H9 (cell line): ENCODE measurements around the gene MAP6. TPM values are rescaled to one million over a fixed set of nuclear protein-coding genes. Genes with fewer than 3 reads are reported as not detected.

Experiments
- DNase-seq: peaks from one replicate; pipeline ENCODE4 v3.0.0-alpha.2; 2017
- H2AFZ ChIP-seq: one replicate; pipeline ENCODE4 v1.6.1; 2013; ENCODE audit warnings: mild to moderate bottlenecking, low read length, control low read depth, moderate library complexity
- H2AK5ac ChIP-seq: 2 replicates; pipeline ENCODE4 v1.6.1; 2013; ENCODE audit warnings: low read length, control low read depth, mixed read lengths; ENCODE audit not compliant: insufficient read length
- H2BK120ac ChIP-seq: one replicate; pipeline ENCODE4 v1.6.1; 2013; ENCODE audit warnings: low read depth, mild to moderate bottlenecking, low read length, control low read depth, inconsistent platforms; ENCODE audit not compliant: poor library complexity, severe bottlenecking
- H2BK12ac ChIP-seq: 2 replicates; pipeline ENCODE4 v1.6.1; 2013; ENCODE audit warnings: low read length, control low read depth, mixed read lengths, low read depth; ENCODE audit not compliant: insufficient read length
- H2BK15ac ChIP-seq: 2 replicates; pipeline ENCODE4 v1.6.1; 2013; ENCODE audit warnings: low read depth, low read length, control low read depth
- H2BK20ac ChIP-seq: one replicate; pipeline ENCODE4 v1.6.1; 2013; ENCODE audit warnings: low read depth, mild to moderate bottlenecking, low read length, control low read depth, inconsistent platforms; ENCODE audit not compliant: poor library complexity, severe bottlenecking
- H2BK5ac ChIP-seq: 2 replicates; pipeline ENCODE4 v1.6.1; 2013; ENCODE audit warnings: low read length, control low read depth, mixed read lengths; ENCODE audit not compliant: insufficient read length
- H3K14ac ChIP-seq: 2 replicates; pipeline ENCODE4 v1.6.1; 2013; ENCODE audit warnings: low read length, control low read depth; ENCODE audit not compliant: insufficient read depth
- H3K18ac ChIP-seq: 2 replicates; pipeline ENCODE4 v1.6.1; 2013; ENCODE audit warnings: low read depth, mild to moderate bottlenecking, mixed read lengths, low read length, control low read depth; ENCODE audit not compliant: insufficient read length
- H3K23ac ChIP-seq: 2 replicates; pipeline ENCODE4 v1.6.1; 2013; ENCODE audit warnings: low read length, control low read depth, mixed read lengths, low read depth; ENCODE audit not compliant: insufficient read length
- H3K23me2 ChIP-seq: 2 replicates; pipeline ENCODE4 v1.6.1; 2013; ENCODE audit warnings: low read depth, mild to moderate bottlenecking, mixed read lengths, low read length, control low read depth; ENCODE audit not compliant: insufficient read length, poor library complexity, severe bottlenecking
- H3K27ac ChIP-seq: 2 replicates; pipeline ENCODE4 v1.5.1; 2013; ENCODE audit warnings: low read length, control low read depth, mixed read lengths, low read depth; ENCODE audit not compliant: insufficient read length
- H3K27me3 ChIP-seq: 2 replicates; pipeline ENCODE4 v1.6.1; 2013; ENCODE audit warnings: low read length, control low read depth, inconsistent platforms; ENCODE audit not compliant: insufficient read depth
- H3K4ac ChIP-seq: 2 replicates; pipeline ENCODE4 v1.6.1; 2013; ENCODE audit warnings: low read depth, mild to moderate bottlenecking, control low read depth, inconsistent platforms, low read length, moderate library complexity
- H3K4me1 ChIP-seq: 2 replicates; pipeline ENCODE4 v1.6.1; 2013; ENCODE audit warnings: low read length, control low read depth, inconsistent platforms; ENCODE audit not compliant: insufficient read depth
- H3K4me2 ChIP-seq: 2 replicates; pipeline ENCODE4 v1.6.1; 2013; ENCODE audit warnings: low read length, control low read depth, mixed read lengths; ENCODE audit not compliant: insufficient read length, insufficient read depth
- H3K56ac ChIP-seq: 2 replicates; pipeline ENCODE4 v1.6.1; 2013; ENCODE audit warnings: low read depth, mild to moderate bottlenecking, mixed read lengths, low read length, control low read depth; ENCODE audit not compliant: insufficient read length
- H3K79me1 ChIP-seq: 2 replicates; pipeline ENCODE4 v1.6.1; 2013; ENCODE audit warnings: low read depth, mild to moderate bottlenecking, moderate library complexity, low read length, control low read depth, inconsistent platforms; ENCODE audit not compliant: insufficient read depth, poor library complexity, severe bottlenecking
- H3K79me2 ChIP-seq: 2 replicates; pipeline ENCODE4 v1.6.1; 2013; ENCODE audit warnings: low read length, control low read depth, inconsistent platforms; ENCODE audit not compliant: insufficient read depth
- H3K9ac ChIP-seq: 2 replicates; pipeline ENCODE4 v1.6.1; 2013; ENCODE audit warnings: low read length, control low read depth, mixed read lengths; ENCODE audit not compliant: insufficient read length; ENCODE audit errors: extremely low read depth
- H3K9me3 ChIP-seq: one replicate; pipeline ENCODE4 v1.6.1; 2013; ENCODE audit warnings: low read depth, low read length, inconsistent platforms; ENCODE audit not compliant: control insufficient read depth
- H3T11ph ChIP-seq: one replicate; pipeline ENCODE4 v1.6.1; 2013; ENCODE audit warnings: mild to moderate bottlenecking, low read length, control low read depth, inconsistent platforms
- H4K20me1 ChIP-seq: one replicate; pipeline ENCODE4 v1.6.1; 2013; ENCODE audit not compliant: control insufficient read depth, insufficient read length, insufficient read depth
- H4K5ac ChIP-seq: 2 replicates; pipeline ENCODE4 v1.6.1; 2013; ENCODE audit warnings: low read depth, mild to moderate bottlenecking, mixed read lengths, low read length, control low read depth; ENCODE audit not compliant: insufficient read length
- H4K8ac ChIP-seq: replicated peaks from 2 replicates; pipeline ENCODE4 v1.6.1; 2013; ENCODE audit warnings: low read length, control low read depth, mixed read lengths, low read depth; ENCODE audit not compliant: insufficient read length
- H4K91ac ChIP-seq: 2 replicates; pipeline ENCODE4 v1.6.1; 2013; ENCODE audit warnings: low read depth, mild to moderate bottlenecking, moderate library complexity, mixed read lengths, low read length, control low read depth; ENCODE audit not compliant: insufficient read length
- H3K27ac Mint-ChIP-seq, 3 experiments: 2 replicates in 2 of 3; 3 replicates in 1 of 3; pipeline ENCODE4 v1.8.0; 2020 to 2021; ENCODE audit warnings: mixed read lengths in 3 of 3, mild to moderate bottlenecking in 1 of 3, moderate library complexity in 1 of 3
- H3K27me3 Mint-ChIP-seq: 2 replicates; pipeline ENCODE4 v1.8.0; 2021; ENCODE audit warnings: low read depth, mild to moderate bottlenecking, moderate library complexity, mixed read lengths
- H3K36me3 Mint-ChIP-seq, 3 experiments: 2 replicates in 2 of 3; 3 replicates in 1 of 3; pipeline ENCODE4 v1.8.0; 2020 to 2021; ENCODE audit warnings: low read depth in 3 of 3, mixed read lengths in 3 of 3; ENCODE audit not compliant: insufficient read depth in 1 of 3
- H3K4me1 Mint-ChIP-seq, 2 experiments: 2 replicates each; pipeline ENCODE4 v1.8.0; 2020; ENCODE audit warnings: mixed read lengths in 2 of 2
- H3K4me3 Mint-ChIP-seq, 2 experiments: 2 replicates in 1 of 2; 3 replicates in 1 of 2; pipeline ENCODE4 v1.8.0; 2020 to 2021; ENCODE audit warnings: mild to moderate bottlenecking in 2 of 2, mixed read lengths in 2 of 2, moderate library complexity in 1 of 2
- H3K9me3 Mint-ChIP-seq, 2 experiments: 2 replicates in 1 of 2; 3 replicates in 1 of 2; pipeline ENCODE4 v1.8.0; 2020; ENCODE audit warnings: mild to moderate bottlenecking in 2 of 2, mixed read lengths in 2 of 2, moderate library complexity in 1 of 2
- CTCF ChIP-seq: fragments of 200-600 bp; sonication (generic); conservative IDR thresholded peaks from 3 replicates; pipeline ENCODE4 v1.8.0; 2021; ENCODE audit warnings: antibody characterized with exemption, mild to moderate bottlenecking
- WGBS: extraction: QIAGEN DNeasy Blood & Tissue Kit; methylation state at CpG from one replicate; pipeline ENCODE4 v1.1.7; 2013; ENCODE audit warnings: missing lambda C conversion rate, low lambda C conversion rate, mixed read lengths; ENCODE audit not compliant: insufficient read length; ENCODE audit errors: extremely low coverage; 5-methylcytosine and 5-hydroxymethylcytosine counted together
- total RNA-seq: library from RNA; stranded (reverse); gene quantifications from 2 replicates; pipeline ENCODE4 v1.2.1, GENCODE V29; 2021

Gene MAP6
- total RNA-seq, 1 experiment from 2014 or later, result 0.77 TPM

GRCh38 chr11:75594211-75594610, 74.6 kb downstream of the MAP6 start:
- Histone ChIP-seq H3K4ac (no peak overlapping the region), H2BK120ac (no peak overlapping the region), H3K18ac (no peak overlapping the region), H3K79me2 (no peaks in the 10 kb centered on the region), H4K5ac (no peak overlapping the region), H3K79me1 (no peaks in the 10 kb centered on the region), H2AFZ (no peak overlapping the region), H3K9me3 (no peaks in the 10 kb centered on the region), H4K91ac (no peak overlapping the region), H3K27me3 (no peaks in the 10 kb centered on the region), H2BK20ac (no peak overlapping the region), H3K4me2 (no peak overlapping the region), H3K9ac (no peak overlapping the region), H3K27ac (no peak overlapping the region), H3K56ac (no peak overlapping the region), H2AK5ac (no peak overlapping the region), H3K23ac (no peak overlapping the region), H2BK12ac (no peak overlapping the region), H3K4me1 (peaks cover 2% of the 10 kb centered on the region; the same call in 1 of the 2 replicates), H2BK5ac (no peak overlapping the region), H3K14ac (no peak overlapping the region), H2BK15ac (no peak overlapping the region), H4K20me1 (no peaks in the 10 kb centered on the region), H4K8ac (no peak overlapping the region), H3T11ph (no peak overlapping the region), H3K23me2 (no peaks in the 10 kb centered on the region)
- no peak for TF ChIP-seq CTCF
- Mint-ChIP-seq H3K27me3 (peaks cover 17% of the 10 kb centered on the region), H3K4me1 (peaks cover 23 to 24% of the 10 kb centered on the region in 2 experiments), H3K4me3 (no peak overlapping the region), H3K27ac (no peak overlapping the region), H3K36me3 (no peaks in the 10 kb centered on the region), H3K9me3 (no peaks in the 10 kb centered on the region)
- no peak for DNase-seq
- WGBS, result no CpG with 5 or more reads among the region's 6 CpGs
